Trophoblast cell (in vitro differentiated cells and primary cell): ENCODE data around the gene HS6ST3.

Experiments used
- DNase-seq, 2 donors: peaks; one replicate each; pipeline ENCODE4 v3.0.0-alpha.2; 2016
- H2AFZ ChIP-seq: 2 replicates; pipeline ENCODE4 v1.6.1; 2013; ENCODE audit warnings: low read length, moderate library complexity, mild to moderate bottlenecking; ENCODE audit not compliant: insufficient read depth, poor library complexity
- H2AK5ac ChIP-seq: 2 replicates; pipeline ENCODE4 v1.6.1; 2013; ENCODE audit warnings: mild to moderate bottlenecking, low read length
- H2BK120ac ChIP-seq: 2 replicates; pipeline ENCODE4 v1.6.1; 2013; ENCODE audit warnings: low read length, mild to moderate bottlenecking, moderate library complexity; ENCODE audit not compliant: insufficient read depth, poor library complexity
- H2BK12ac ChIP-seq: 2 replicates; pipeline ENCODE4 v1.6.1; 2013; ENCODE audit warnings: mild to moderate bottlenecking, low read length, moderate library complexity
- H2BK5ac ChIP-seq: 2 replicates; pipeline ENCODE4 v1.6.1; 2013; ENCODE audit warnings: low read length, low read depth, moderate library complexity, mild to moderate bottlenecking; ENCODE audit not compliant: poor library complexity
- H3K14ac ChIP-seq: 2 replicates; pipeline ENCODE4 v1.6.1; 2013; ENCODE audit warnings: mild to moderate bottlenecking, low read length
- H3K18ac ChIP-seq: 2 replicates; pipeline ENCODE4 v1.6.1; 2013; ENCODE audit warnings: mild to moderate bottlenecking, low read length
- H3K23ac ChIP-seq: 2 replicates; pipeline ENCODE4 v1.6.1; 2013; ENCODE audit warnings: low read length
- H3K27ac ChIP-seq: 2 replicates; pipeline ENCODE4 v1.5.1; 2013; ENCODE audit warnings: low read depth, mild to moderate bottlenecking, inconsistent platforms, low read length, moderate library complexity
- H3K27me3 ChIP-seq: 2 replicates; pipeline ENCODE4 v1.6.1; 2013; ENCODE audit warnings: inconsistent platforms, mild to moderate bottlenecking, low read length, moderate library complexity; ENCODE audit not compliant: insufficient read depth
- H3K36me3 ChIP-seq, 2 experiments: 1 replicate in 1 of 2; 2 replicates in 1 of 2; pipeline ENCODE4 v1.6.1; 2013; ENCODE audit warnings: low read length in 2 of 2, mild to moderate bottlenecking in 2 of 2, moderate library complexity in 1 of 2; ENCODE audit not compliant: insufficient read depth in 2 of 2, control insufficient read depth in 1 of 2
- H3K4ac ChIP-seq: 2 replicates; pipeline ENCODE4 v1.6.1; 2013; ENCODE audit warnings: low read depth, mild to moderate bottlenecking, low read length, moderate library complexity
- H3K4me1 ChIP-seq, 2 experiments: 1 replicate in 1 of 2; 2 replicates in 1 of 2; pipeline ENCODE4 v1.6.1; 2013; ENCODE audit warnings: low read length in 2 of 2, mild to moderate bottlenecking in 2 of 2, moderate library complexity in 1 of 2; ENCODE audit not compliant: insufficient read depth in 2 of 2, control insufficient read depth in 1 of 2
- H3K4me2 ChIP-seq: 2 replicates; pipeline ENCODE4 v1.6.1; 2013; ENCODE audit warnings: inconsistent platforms, mild to moderate bottlenecking, low read length, moderate library complexity
- H3K4me3 ChIP-seq: 2 replicates; pipeline ENCODE4 v1.5.1; 2013; ENCODE audit warnings: mild to moderate bottlenecking, low read depth, low read length, inconsistent platforms
- H3K79me1 ChIP-seq: one replicate; pipeline ENCODE4 v1.6.1; 2013; ENCODE audit warnings: low read length
- H3K79me2 ChIP-seq: 2 replicates; pipeline ENCODE4 v1.6.1; 2013; ENCODE audit warnings: low read length, mild to moderate bottlenecking; ENCODE audit not compliant: control insufficient read depth, insufficient read depth, poor library complexity
- H3K9ac ChIP-seq: 2 replicates; pipeline ENCODE4 v1.6.1; 2013; ENCODE audit warnings: mild to moderate bottlenecking, low read length
- H3K9me3 ChIP-seq: 2 replicates; pipeline ENCODE4 v1.6.1; 2013; ENCODE audit warnings: low read depth, mild to moderate bottlenecking, control low read depth, inconsistent platforms, low read length; ENCODE audit not compliant: insufficient read depth
- H4K12ac ChIP-seq: 2 replicates; pipeline ENCODE4 v1.6.1; 2013; ENCODE audit warnings: low read depth, mild to moderate bottlenecking, low read length, moderate library complexity
- H4K8ac ChIP-seq: 2 replicates; pipeline ENCODE4 v1.6.1; 2013; ENCODE audit warnings: low read depth, mild to moderate bottlenecking, low read length, moderate library complexity
- H4K91ac ChIP-seq: one replicate; pipeline ENCODE4 v1.6.1; 2013; ENCODE audit warnings: low read depth, mild to moderate bottlenecking, low read length, moderate library complexity
- WGBS: extraction: QIAGEN DNeasy Blood & Tissue Kit; methylation state at CpG from one replicate; pipeline ENCODE4 v1.1.7; 2013; ENCODE audit warnings: missing lambda C conversion rate; ENCODE audit not compliant: insufficient read length, insufficient coverage; ENCODE audit errors: extremely low coverage; 5-methylcytosine and 5-hydroxymethylcytosine counted together

Gene HS6ST3

GRCh38 chr13:96481482-96481881 is 391.6 kb downstream of the HS6ST3 start:
- WGBS = no CpG with 5 or more reads among the region's 6 CpGs
- H3K9ac ChIP-seq = no peak overlapping the region
- H3K18ac ChIP-seq = no peak overlapping the region
- H3K14ac ChIP-seq = no peak overlapping the region
- H2BK12ac ChIP-seq = no peak overlapping the region
- H2BK120ac ChIP-seq = no peak overlapping the region
- H2AFZ ChIP-seq = no peak overlapping the region
- no peaks in the 10 kb centered on the region for H3K27me3 ChIP-seq
- no peak overlapping the region for H2BK5ac ChIP-seq
- no peaks in the 10 kb centered on the region for H3K79me2 ChIP-seq
- H3K27ac ChIP-seq = no peak overlapping the region
- H3K79me1 ChIP-seq = no peaks in the 10 kb centered on the region
- H3K4me3 ChIP-seq = no peak overlapping the region
- no peak overlapping the region for H3K23ac ChIP-seq
- no peak overlapping the region for H4K12ac ChIP-seq
- no peak overlapping the region for H3K4ac ChIP-seq
- no peak overlapping the region for H3K4me2 ChIP-seq
- no peak for DNase-seq
- H4K8ac ChIP-seq = no peak overlapping the region
- no peaks in the 10 kb centered on the region for H3K36me3 ChIP-seq
- no peaks in the 10 kb centered on the region for H3K9me3 ChIP-seq
- H3K4me1 ChIP-seq = no peaks in the 10 kb centered on the region
- no peak overlapping the region for H4K91ac ChIP-seq
- no peak overlapping the region for H2AK5ac ChIP-seq

GRCh38 chr13:96490496-96490989 is 400.6 kb downstream of the HS6ST3 start:
- H3K9ac ChIP-seq = no peak overlapping the region
- no peak overlapping the region for H3K27ac ChIP-seq
- no peak overlapping the region for H4K8ac ChIP-seq
- no peaks in the 10 kb centered on the region for H3K27me3 ChIP-seq
- no peaks in the 10 kb centered on the region for H3K9me3 ChIP-seq
- H3K79me2 ChIP-seq = no peaks in the 10 kb centered on the region
- no peak overlapping the region for H4K12ac ChIP-seq
- H3K36me3 ChIP-seq = no peaks in the 10 kb centered on the region
- H3K4ac ChIP-seq = no peak overlapping the region
- H2AFZ ChIP-seq = no peak overlapping the region
- H3K79me1 ChIP-seq = no peaks in the 10 kb centered on the region
- H3K4me1 ChIP-seq = no peaks in the 10 kb centered on the region
- WGBS = no CpG with 5 or more reads among the region's 5 CpGs
- H3K14ac ChIP-seq = no peak overlapping the region
- H2BK12ac ChIP-seq = no peak overlapping the region
- no peak overlapping the region for H4K91ac ChIP-seq
- no peak overlapping the region for H3K23ac ChIP-seq
- no peak overlapping the region for H2AK5ac ChIP-seq
- H2BK120ac ChIP-seq = no peak overlapping the region
- H2BK5ac ChIP-seq = no peak overlapping the region
- no peak for DNase-seq
- no peak overlapping the region for H3K18ac ChIP-seq
- no peak overlapping the region for H3K4me2 ChIP-seq
- no peak overlapping the region for H3K4me3 ChIP-seq

GRCh38 chr13:96491103-96491502 is 401.2 kb downstream of the HS6ST3 start:
- Histone ChIP-seq H2BK5ac (no peak overlapping the region), H2AFZ (no peak overlapping the region), H3K4ac (no peak overlapping the region), H3K79me1 (no peaks in the 10 kb centered on the region), H3K4me2 (no peak overlapping the region), H3K79me2 (no peaks in the 10 kb centered on the region), H2BK12ac (no peak overlapping the region), H3K14ac (no peak overlapping the region), H3K4me3 (no peak overlapping the region), H2AK5ac (no peak overlapping the region), H3K27ac (no peak overlapping the region), H3K4me1 (no peaks in the 10 kb centered on the region), H3K9me3 (peaks cover 2% of the 10 kb centered on the region), H4K12ac (no peak overlapping the region), H3K23ac (no peak overlapping the region), H4K8ac (no peak overlapping the region), H3K18ac (no peak overlapping the region), H4K91ac (no peak overlapping the region), H2BK120ac (no peak overlapping the region), H3K27me3 (no peaks in the 10 kb centered on the region), H3K9ac (no peak overlapping the region), H3K36me3 (no peaks in the 10 kb centered on the region)
- no peak for DNase-seq
- no CpG with 5 or more reads among the region's 2 CpGs for WGBS

- Histone ChIP-seq H3K9me3 (peaks cover 2% of the 10 kb centered on the region), H3K4me2 (no peak overlapping the region), H4K91ac (no peak overlapping the region), H3K36me3 (no peaks in the 10 kb centered on the region), H3K27ac (no peak overlapping the region), H4K8ac (no peak overlapping the region), H3K14ac (no peak overlapping the region), H3K79me2 (no peaks in the 10 kb centered on the region), H3K18ac (no peak overlapping the region), H2BK12ac (no peak overlapping the region), H3K9ac (no peak overlapping the region), H3K4me1 (no peaks in the 10 kb centered on the region), H3K4me3 (no peak overlapping the region), H2AK5ac (no peak overlapping the region), H2BK5ac (no peak overlapping the region), H2AFZ (no peak overlapping the region), H3K27me3 (no peaks in the 10 kb centered on the region), H4K12ac (no peak overlapping the region), H3K23ac (no peak overlapping the region), H3K4ac (no peak overlapping the region), H2BK120ac (no peak overlapping the region), H3K79me1 (no peaks in the 10 kb centered on the region)
- no CpG with 5 or more reads among the region's 4 CpGs for WGBS
- DNase-seq = no peak
These were observed 402.9 kb downstream of the HS6ST3 start for GRCh38 chr13:96492766-96493165.
